Measurements from ENCODE around the gene HAL.
A peak's percentile ranks its signal among the peaks of the same experiment; 100 is the strongest.

HAL gene

GRCh38 chr12:95996034-95996658, at the start of gene HAL:
Gene HAL (minus strand): TSS chr12:95996344. CDS start chr12:95995910, 434 bp downstream.
- DNase-seq (ENCODE audit: low read depth): no peak

GRCh38 chr12:96045566-96045965, 49.4 kb upstream of the HAL start:
- DNase-seq (ENCODE audit: low read depth): no peak

- no peak for DNase-seq (ENCODE audit: low read depth)
These were observed 48.8 kb upstream of the HAL start for GRCh38 chr12:96044943-96045290.

GRCh38 chr12:96044017-96044942, 48.1 kb upstream of the HAL start:
- no peak for DNase-seq (ENCODE audit: low read depth)

GRCh38 chr12:96041181-96041580, 45.0 kb upstream of the HAL start:
- no peak for DNase-seq (ENCODE audit: low read depth)

- DNase-seq (ENCODE audit: low read depth): no peak
These were observed 44.4 kb upstream of the HAL start for GRCh38 chr12:96040305-96041133.

- no peak for DNase-seq (ENCODE audit: low read depth)
These were observed 43.4 kb upstream of the HAL start for GRCh38 chr12:96039516-96039915.

GRCh38 chr12:96036765-96037455, 40.8 kb upstream of the HAL start:
- no peak for DNase-seq (ENCODE audit: low read depth)

GRCh38 chr12:96035283-96036236, 39.4 kb upstream of the HAL start, which contains the start of gene LTA4H:
Gene LTA4H (minus strand): TSS chr12:96035587. CDS start chr12:96035519, 68 bp downstream.
- peak; percentile 98 for DNase-seq (ENCODE audit: low read depth)

GRCh38 chr12:96034621-96035282, 38.6 kb upstream of the HAL start:
- no peak for DNase-seq (ENCODE audit: low read depth)

GRCh38 chr12:96033549-96034389, 37.6 kb upstream of the HAL start:
- DNase-seq (ENCODE audit: low read depth): no peak

- DNase-seq (ENCODE audit: low read depth): no peak
These were observed 33.7 kb upstream of the HAL start for GRCh38 chr12:96029826-96030225.

GRCh38 chr12:96028538-96028937, 32.4 kb upstream of the HAL start:
- DNase-seq (ENCODE audit: low read depth): no peak

GRCh38 chr12:96026331-96026730, 30.2 kb upstream of the HAL start:
- no peak for DNase-seq (ENCODE audit: low read depth)

- DNase-seq (ENCODE audit: low read depth): no peak
These were observed 29.4 kb upstream of the HAL start for GRCh38 chr12:96025518-96025917.

- DNase-seq (ENCODE audit: low read depth): no peak
These were observed 24.3 kb upstream of the HAL start for GRCh38 chr12:96020314-96021003.

GRCh38 chr12:96015672-96016071, 19.5 kb upstream of the HAL start:
- no peak for DNase-seq (ENCODE audit: low read depth)

- DNase-seq (ENCODE audit: low read depth): no peak
These were observed 18.9 kb upstream of the HAL start for GRCh38 chr12:96014943-96015599.

Data from fibroblast of the conjunctiva (primary cell).